Endothelial cell of umbilical vein (primary cell): ENCODE data around the gene XRN1. TPM values are rescaled to one million over a fixed set of nuclear protein-coding genes. Genes with fewer than 3 reads are reported as not detected.

Experiments
- BruUV-seq: library from RNA; stranded (reverse); fragments of 400-500 nt; replicated peaks from 2 replicates; lab custom pipeline; 2021; lab: Mats Ljungman, UMichigan
- CTCF ChIA-PET: fragments of 300-600, 350-600 bp; sonication (Branson Sonifier 250); formaldehyde crosslinking; loops from one replicate; lab custom pipeline; 2021; ENCODE audit warnings: antibody characterized with exemption, inconsistent platforms; lab: Charles Lee
- POLR2A ChIA-PET: fragments of 300-600, 350-600 bp; sonication (Branson Sonifier 250); formaldehyde crosslinking; loops from one replicate; lab custom pipeline; 2021; ENCODE audit warnings: antibody characterized with exemption, inconsistent platforms; lab: Charles Lee
- DNase-seq: peaks from one replicate; pipeline ENCODE4 v3.0.0-alpha.2; 2011; ENCODE audit warnings: low read depth, low spot score
- FAIRE-seq: peaks from 2 replicates; lab custom pipeline; 2011; peaks lifted over from hg19 to GRCh38; lab: Jason Lieb, UNC
- H2AFZ ChIP-seq: 2 replicates; pipeline ENCODE4 v1.6.0; 2012; ENCODE audit warnings: low read depth, low read length, control low read depth, inconsistent platforms
- H3K27ac ChIP-seq: 2 replicates; pipeline ENCODE4 v1.5.1; 2011; ENCODE audit warnings: low read depth, mild to moderate bottlenecking, control low read depth, low read length, moderate library complexity; ENCODE audit not compliant: insufficient read depth
- H3K27me3 ChIP-seq, 2 experiments: 2 replicates each; pipeline versions ENCODE4 v1.6.0 to v1.6.1; 2011; ENCODE audit warnings: low read length in 2 of 2, mixed read lengths in 1 of 2; ENCODE audit not compliant: control insufficient read depth in 2 of 2, insufficient read depth in 2 of 2
- H3K36me3 ChIP-seq, 2 experiments: 2 replicates in 1 of 2; 3 replicates in 1 of 2; pipeline ENCODE4 v1.5.1; 2011; ENCODE audit warnings: low read length in 2 of 2, mild to moderate bottlenecking in 1 of 2, moderate library complexity in 1 of 2; ENCODE audit not compliant: control insufficient read depth in 2 of 2, insufficient read depth in 2 of 2; ENCODE audit errors: extremely low read depth in 1 of 2
- H3K4me1 ChIP-seq: 3 replicates; pipeline ENCODE4 v1.5.1; 2011; ENCODE audit warnings: mild to moderate bottlenecking, low read length; ENCODE audit not compliant: control insufficient read depth, insufficient read depth; ENCODE audit errors: extremely low read depth
- H3K4me2 ChIP-seq: 2 replicates; pipeline ENCODE4 v1.6.1; 2011; ENCODE audit warnings: low read length, control low read depth, mixed read lengths; ENCODE audit not compliant: insufficient read depth
- H3K4me3 ChIP-seq, 3 experiments: fragments of 200-600 bp in 1 of 3; sonication (generic), shearing (Covaris generic) in 1 of 3; replicated peaks in 1 of 3; 2 replicates each; pipeline ENCODE4 v1.5.1; 2011 to 2016; ENCODE audit warnings: control low read depth in 3 of 3, low read length in 3 of 3, mild to moderate bottlenecking in 2 of 3, inconsistent platforms in 1 of 3, low read depth in 1 of 3, moderate library complexity in 1 of 3; ENCODE audit not compliant: insufficient read depth in 1 of 3
- H3K79me2 ChIP-seq: 2 replicates; pipeline ENCODE4 v1.6.0; 2012; ENCODE audit warnings: low read length, inconsistent platforms; ENCODE audit not compliant: control insufficient read depth, insufficient read depth
- H3K9ac ChIP-seq: replicated peaks from 2 replicates; pipeline ENCODE3; 2011; ENCODE audit warnings: low read length, control low read depth; ENCODE audit not compliant: insufficient read depth; ENCODE audit errors: extremely low read depth
- H3K9me1 ChIP-seq: replicated peaks from 3 replicates; pipeline ENCODE4 v1.6.0; 2011; ENCODE audit warnings: mild to moderate bottlenecking, low read length; ENCODE audit not compliant: control insufficient read depth, insufficient read depth; ENCODE audit errors: extremely low read depth
- H3K9me3 ChIP-seq: replicated peaks from 2 replicates; pipeline ENCODE4 v1.5.1; 2012; ENCODE audit warnings: low read length, inconsistent platforms; ENCODE audit not compliant: control insufficient read depth, insufficient read depth
- H4K20me1 ChIP-seq: replicated peaks from 2 replicates; pipeline ENCODE3; 2011; ENCODE audit warnings: mild to moderate bottlenecking, low read length; ENCODE audit not compliant: control insufficient read depth, insufficient read depth; ENCODE audit errors: extremely low read depth
- EZH2 ChIP-seq: IDR thresholded peaks from 2 replicates; pipeline ENCODE4 v1.6.1; 2012; ENCODE audit warnings: borderline replicate concordance, low read depth, mild to moderate bottlenecking, moderate library complexity, low read length, inconsistent platforms; ENCODE audit not compliant: severe bottlenecking
- FOS ChIP-seq: IDR thresholded peaks from 2 replicates; pipeline ENCODE4 v1.6.1; 2011; ENCODE audit warnings: mild to moderate bottlenecking, low read length, moderate library complexity, borderline replicate concordance; ENCODE audit not compliant: insufficient read depth
- GATA2 ChIP-seq: IDR thresholded peaks from 2 replicates; pipeline ENCODE4 v1.7.0; 2011; ENCODE audit warnings: low read depth, mild to moderate bottlenecking, moderate library complexity, mixed read lengths, low read length; ENCODE audit not compliant: insufficient read length, insufficient read depth
- JUN ChIP-seq: IDR thresholded peaks from 2 replicates; pipeline ENCODE4 v1.6.1; 2011; ENCODE audit warnings: borderline replicate concordance, low read depth; ENCODE audit not compliant: insufficient read length, insufficient read depth
- MYC ChIP-seq: IDR thresholded peaks from one replicate; pipeline ENCODE4 v1.6.1; 2011; ENCODE audit warnings: mild to moderate bottlenecking, low read depth, low read length
- POLR2A ChIP-seq: IDR thresholded peaks from 2 replicates; pipeline ENCODE4 v1.6.1; 2012; ENCODE audit warnings: low read depth, mild to moderate bottlenecking, control low read depth, low read length
- POLR2AphosphoS5 ChIP-seq: IDR thresholded peaks from 2 replicates; pipeline ENCODE4 v1.6.1; 2012; ENCODE audit warnings: low read depth, mild to moderate bottlenecking, control low read depth, low read length, moderate library complexity; ENCODE audit not compliant: insufficient read depth
- dilution Hi-C: fragments of 300-500 bp; cut with MboI; formaldehyde crosslinking; loops from one replicate; pipeline ENCODE4 v1.15.0; 2019; ENCODE audit warnings: low sequenced_read_pairs; ENCODE audit not compliant: extremely low pct_ligation_motif_present
- intact Hi-C: fragments of 100-400 bp; cut with micrococcal nuclease; formaldehyde crosslinking; loops from one replicate; pipeline ENCODE4 v1.10.0; 2022
- polyA plus RNA-seq, 4 experiments: library from polyadenylated mRNA; depleted of rRNA in 3 of 4; stranded (reverse) in 3 of 4; unstranded in 1 of 4; fragments of >200 nt; gene quantifications; 2 replicates each; pipeline versions ENCODE4 v1.2.1 to v1.2.3, GENCODE V29; 2011 to 2012; ENCODE audit warnings: missing spikeins in 1 of 4
- total RNA-seq: library from RNA; stranded (reverse); gene quantifications from 2 replicates; pipeline ENCODE4 v1.2.3, GENCODE V29; 2021
- TF ChIP-seq, protein P1 (sequence below): IDR thresholded peaks from 2 replicates; pipeline ENCODE4 v1.6.1; 2011; ENCODE audit not compliant: insufficient read depth, insufficient read length
- TF ChIP-seq, protein P2 (sequence below), 2 donors: IDR thresholded peaks; 1 replicate in 1 of 2; 2 replicates in 1 of 2; pipeline ENCODE4 v1.5.1; 2011; ENCODE audit warnings: low read length in 2 of 2, mild to moderate bottlenecking in 2 of 2, moderate library complexity in 2 of 2, control low read depth in 1 of 2, inconsistent platforms in 1 of 2, low read depth in 1 of 2; ENCODE audit not compliant: insufficient read depth in 1 of 2; ENCODE audit errors: extremely low read depth in 1 of 2

The XRN1 gene
- total and polyA plus RNA-seq, 2 donors (not counting 3 experiments of a cell fraction or from before 2014, with no cell fraction given) = 4.4 to 40.0 TPM

- H3K4me1 ChIP-seq = peaks cover 15% of the 10 kb centered on the region
- H3K9me3 ChIP-seq = no peaks in the 10 kb centered on the region
- no peak overlapping the region for H3K9ac ChIP-seq
- TF ChIP-seq GATA2 (no peak), JUN (no peak), FOS (no peak), MYC (no peak), POLR2A (no peak), POLR2AphosphoS5 (no peak), EZH2 (no peak)
- TF ChIP-seq, protein P1, sequence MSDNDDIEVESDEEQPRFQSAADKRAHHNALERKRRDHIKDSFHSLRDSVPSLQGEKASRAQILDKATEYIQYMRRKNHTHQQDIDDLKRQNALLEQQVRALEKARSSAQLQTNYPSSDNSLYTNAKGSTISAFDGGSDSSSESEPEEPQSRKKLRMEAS = no peak
- TF ChIP-seq, protein P2, sequence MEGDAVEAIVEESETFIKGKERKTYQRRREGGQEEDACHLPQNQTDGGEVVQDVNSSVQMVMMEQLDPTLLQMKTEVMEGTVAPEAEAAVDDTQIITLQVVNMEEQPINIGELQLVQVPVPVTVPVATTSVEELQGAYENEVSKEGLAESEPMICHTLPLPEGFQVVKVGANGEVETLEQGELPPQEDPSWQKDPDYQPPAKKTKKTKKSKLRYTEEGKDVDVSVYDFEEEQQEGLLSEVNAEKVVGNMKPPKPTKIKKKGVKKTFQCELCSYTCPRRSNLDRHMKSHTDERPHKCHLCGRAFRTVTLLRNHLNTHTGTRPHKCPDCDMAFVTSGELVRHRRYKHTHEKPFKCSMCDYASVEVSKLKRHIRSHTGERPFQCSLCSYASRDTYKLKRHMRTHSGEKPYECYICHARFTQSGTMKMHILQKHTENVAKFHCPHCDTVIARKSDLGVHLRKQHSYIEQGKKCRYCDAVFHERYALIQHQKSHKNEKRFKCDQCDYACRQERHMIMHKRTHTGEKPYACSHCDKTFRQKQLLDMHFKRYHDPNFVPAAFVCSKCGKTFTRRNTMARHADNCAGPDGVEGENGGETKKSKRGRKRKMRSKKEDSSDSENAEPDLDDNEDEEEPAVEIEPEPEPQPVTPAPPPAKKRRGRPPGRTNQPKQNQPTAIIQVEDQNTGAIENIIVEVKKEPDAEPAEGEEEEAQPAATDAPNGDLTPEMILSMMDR (IDR thresholded peaks at IDR 0.05; ENCODE audit: extremely low read depth in 1 of 2, insufficient read depth in 1 of 2, low read depth in 1 of 2, low read length in 2 of 2) = no peak
- no peak overlapping the region for H2AFZ ChIP-seq
- no peak for FAIRE-seq
- no peak overlapping the region for H3K4me3 ChIP-seq
- peaks cover 17% of the 10 kb centered on the region for H3K79me2 ChIP-seq
- no peak for DNase-seq
- no peak overlapping the region for H3K4me2 ChIP-seq
- no TSS peak for BruUV-seq
- intact Hi-C loops = no loop called here
- ChIA-PET POLR2A (no interaction called here), CTCF (interaction anchor here (1.0 to 2.1 kb wide), 2 partner anchors 14 to 18 kb away, joined by 3 to 7 read pairs; no protein-coding TSS in a partner anchor)
- H3K27ac ChIP-seq = no peak overlapping the region
- H3K36me3 ChIP-seq = peaks cover 0 to 11% of the 10 kb centered on the region in 2 experiments
- dilution Hi-C loops = no loop called here
- no peaks in the 10 kb centered on the region for H4K20me1 ChIP-seq
- no peaks in the 10 kb centered on the region for H3K27me3 ChIP-seq
- no peaks in the 10 kb centered on the region for H3K9me1 ChIP-seq
Measured at GRCh38 chr3:142450881-142451280, 3.0 kb upstream of the XRN1 start.
